ENCODE results near the gene MRPL47. TPM values are rescaled to one million over a fixed set of nuclear protein-coding genes. Genes with fewer than 3 reads are reported as not detected.

Gene MRPL47
- total and polyA plus RNA-seq, 2 of the 13 experiments (the other 11 are each of a cell fraction or from before 2014, with no cell fraction given) = 36.1 to 83.8 TPM

DNA sequence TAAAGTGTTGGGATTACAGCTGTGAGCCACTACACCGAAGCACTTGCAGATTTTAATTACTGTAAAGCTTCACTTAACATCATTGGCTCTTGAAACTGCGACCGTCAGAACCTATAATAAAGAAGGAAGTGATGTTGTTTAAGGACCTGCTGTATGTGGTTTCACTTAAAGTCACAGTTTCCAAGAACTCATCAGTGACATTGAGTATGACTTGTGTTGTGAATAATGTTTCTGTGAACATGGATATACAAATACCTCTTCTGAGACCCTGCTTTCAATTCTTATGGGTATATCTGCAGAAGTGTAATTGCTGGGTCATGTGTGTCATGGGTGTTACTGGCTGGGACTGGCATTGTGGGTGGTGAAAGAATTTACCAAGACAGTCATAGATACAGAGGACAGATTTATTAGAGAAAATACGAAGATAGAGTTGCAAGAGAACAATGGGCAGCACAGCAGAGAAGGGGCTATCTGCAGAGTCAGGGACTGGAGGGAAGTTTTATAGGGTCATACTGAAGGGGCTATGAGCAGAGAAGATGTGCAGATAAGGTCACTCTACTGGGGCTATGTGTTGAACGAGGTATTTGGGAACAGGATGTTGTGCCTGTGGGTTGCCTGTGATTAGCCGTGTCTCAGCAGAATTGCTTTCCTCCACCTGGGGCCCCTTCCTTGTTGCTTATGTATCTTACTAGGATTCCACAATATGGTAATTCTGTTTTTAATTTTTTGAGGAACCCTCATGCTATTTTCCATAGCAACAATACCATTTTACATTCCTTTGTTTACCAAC is 4.7 kb upstream of the MRPL47 start:
- no peak overlapping the region for H3K9ac ChIP-seq (ENCODE audit: insufficient read depth, low read depth, low read length)
- BruUV-seq (replicated peaks) = no TSS peak
- no peaks in the 10 kb centered on the region for H4K20me1 ChIP-seq (ENCODE audit: insufficient read depth, low read length)
- peaks cover 10% of the 10 kb centered on the region for H3K4me1 ChIP-seq (ENCODE audit: insufficient read depth, low read length)
- FAIRE-seq (no peak), DNase-seq (ENCODE audit: low spot score) (no peak), ATAC-seq (no peak)
- H3K9me3 ChIP-seq (ENCODE audit: low read length) = no peaks in the 10 kb centered on the region
- H3K79me2 ChIP-seq (ENCODE audit: insufficient read depth, low read length) = peaks cover 22% of the 10 kb centered on the region
- no peak overlapping the region for H3K4me3 ChIP-seq (replicated peaks in 1 of 3; ENCODE audit: insufficient read depth in 1 of 3, low read depth in 2 of 3, low read length in 3 of 3)
- no peaks in the 10 kb centered on the region for H3K36me3 ChIP-seq (replicated peaks in 1 of 2; ENCODE audit: control insufficient read depth in 1 of 2, insufficient read depth in 2 of 2, low read length in 2 of 2)
- no peaks in the 10 kb centered on the region; a peak in 1 of 5 replicates for H3K27me3 ChIP-seq (ENCODE audit: control insufficient read depth in 1 of 2, insufficient read depth in 2 of 2, low read length in 2 of 2)
- 95% methylated on average over 6 of the region's 6 CpGs for WGBS (ENCODE audit: low lambda C conversion rate)
- intact Hi-C loops (cut with micrococcal nuclease; ENCODE audit: unreplicated experiment) = no loop called here
- POLR2A ChIA-PET = no interaction called here
- H3K4me2 ChIP-seq (ENCODE audit: low read depth, low read length) = no peak overlapping the region
- H3K27ac ChIP-seq (ENCODE audit: extremely low read length, insufficient read depth, low read length) = no peak overlapping the region
- CTCF ChIA-PET (ENCODE audit: low intra/inter-chr PET ratio, low total read pairs) = no interaction called here
- in situ Hi-C loops (cut with HindIII; ENCODE audit: extremely low pct_ligation_motif_present, low pct_unique_long_range_greater_than_20kb) = no loop called here
- H2AFZ ChIP-seq (ENCODE audit: low read length) = no peak overlapping the region
- TF ChIP-seq CENPT (CRISPR knock-in tag; IDR thresholded peaks at IDR 0.05; ENCODE audit: low read depth) = no peak
- no peak for TF ChIP-seq CREM (IDR thresholded peaks at IDR 0.05)
- TF ChIP-seq CREM (CRISPR knock-in tag; IDR thresholded peaks at IDR 0.05) = no peak
- TF ChIP-seq, protein P1, sequence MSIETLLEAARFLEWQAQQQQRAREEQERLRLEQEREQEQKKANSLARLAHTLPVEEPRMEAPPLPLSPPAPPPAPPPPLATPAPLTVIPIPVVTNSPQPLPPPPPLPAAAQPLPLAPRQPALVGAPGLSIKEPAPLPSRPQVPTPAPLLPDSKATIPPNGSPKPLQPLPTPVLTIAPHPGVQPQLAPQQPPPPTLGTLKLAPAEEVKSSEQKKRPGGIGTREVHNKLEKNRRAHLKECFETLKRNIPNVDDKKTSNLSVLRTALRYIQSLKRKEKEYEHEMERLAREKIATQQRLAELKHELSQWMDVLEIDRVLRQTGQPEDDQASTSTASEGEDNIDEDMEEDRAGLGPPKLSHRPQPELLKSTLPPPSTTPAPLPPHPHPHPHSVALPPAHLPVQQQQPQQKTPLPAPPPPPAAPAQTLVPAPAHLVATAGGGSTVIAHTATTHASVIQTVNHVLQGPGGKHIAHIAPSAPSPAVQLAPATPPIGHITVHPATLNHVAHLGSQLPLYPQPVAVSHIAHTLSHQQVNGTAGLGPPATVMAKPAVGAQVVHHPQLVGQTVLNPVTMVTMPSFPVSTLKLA (IDR thresholded peaks at IDR 0.05) = no peak
- TF ChIP-seq TP53 (CRISPR knock-in tag; conservative IDR thresholded peaks at IDR 0.05) = no peak
- TF ChIP-seq, protein P2, sequence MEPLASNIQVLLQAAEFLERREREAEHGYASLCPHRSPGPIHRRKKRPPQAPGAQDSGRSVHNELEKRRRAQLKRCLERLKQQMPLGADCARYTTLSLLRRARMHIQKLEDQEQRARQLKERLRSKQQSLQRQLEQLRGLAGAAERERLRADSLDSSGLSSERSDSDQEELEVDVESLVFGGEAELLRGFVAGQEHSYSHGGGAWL (CRISPR knock-in tag; IDR thresholded peaks at IDR 0.05) = no peak
- no peak for TF ChIP-seq KDM6A (CRISPR knock-in tag; IDR thresholded peaks at IDR 0.05; ENCODE audit: low read depth)
- TF ChIP-seq NCOA2 (CRISPR knock-in tag; IDR thresholded peaks at IDR 0.05) = no peak
- no peak for TF ChIP-seq ZNF652 (CRISPR knock-in tag; IDR thresholded peaks at IDR 0.05; ENCODE audit: borderline replicate concordance, low read depth)
- no peak for TF ChIP-seq YEATS2 (CRISPR knock-in tag; IDR thresholded peaks at IDR 0.05; ENCODE audit: borderline replicate concordance)
- TF ChIP-seq POGZ (CRISPR knock-in tag; IDR thresholded peaks at IDR 0.05) = no peak
- TF ChIP-seq SUZ12 (IDR thresholded peaks at IDR 0.05; ENCODE audit: low read depth, low read length) = no peak
- TF ChIP-seq, protein P3, sequence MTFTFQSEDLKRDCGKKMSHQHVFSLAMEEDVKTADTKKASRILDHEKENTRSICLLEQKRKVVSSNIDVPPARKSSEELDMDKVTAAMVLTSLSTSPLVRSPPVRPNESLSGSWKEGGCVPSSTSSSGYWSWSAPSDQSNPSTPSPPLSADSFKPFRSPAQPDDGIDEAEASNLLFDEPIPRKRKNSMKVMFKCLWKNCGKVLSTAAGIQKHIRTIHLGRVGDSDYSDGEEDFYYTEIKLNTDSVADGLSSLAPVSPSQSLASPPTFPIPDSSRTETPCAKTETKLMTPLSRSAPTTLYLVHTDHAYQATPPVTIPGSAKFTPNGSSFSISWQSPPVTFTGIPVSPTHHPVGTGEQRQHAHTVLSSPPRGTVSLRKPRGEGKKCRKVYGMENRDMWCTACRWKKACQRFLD (CRISPR knock-in tag; IDR thresholded peaks at IDR 0.05; ENCODE audit: borderline replicate concordance) = no peak
- no peak for TF ChIP-seq ZNF776 (CRISPR knock-in tag; IDR thresholded peaks at IDR 0.05)
- no peak for TF ChIP-seq STAT5B (CRISPR knock-in tag; IDR thresholded peaks at IDR 0.05)
